Right lobe of liver (tissue), 6 donors: ENCODE measurements around the gene TFCP2L1. TPM values are rescaled to one million over a fixed set of nuclear protein-coding genes. Genes with fewer than 3 reads are reported as not detected.
"Not testable (repeated sequence)": the region's sequence is repeated elsewhere in the genome, so short reads cannot be mapped to it uniquely, and the experiment has no call there.

Source experiments
- ATAC-seq, 4 donors: fragments of 200-7000 bp; cut with Tn5 transposase; one replicate each; pipeline ENCODE4 v1.9.1; 2020; ENCODE audit warnings: mild to moderate bottlenecking in 4 of 4, moderate library complexity in 4 of 4
- DNase-seq, 3 donors: peaks; one replicate each; pipeline ENCODE4 v3.0.0-alpha.2; 2020
- H3K27ac ChIP-seq, 3 donors: fragments of 200-600 bp; one replicate each; pipeline ENCODE4 v1.8.0; 2022
- H3K27me3 ChIP-seq, 2 donors: fragments of 200-600 bp; one replicate each; pipeline ENCODE4 v1.8.0; 2022
- H3K36me3 ChIP-seq, 4 donors: fragments of 200-600 bp; sonication (generic) in 1 of 4; one replicate each; pipeline versions ENCODE4 v1.5.1 to v1.8.0; 2017 to 2022; ENCODE audit warnings: control low read depth in 1 of 4
- H3K4me1 ChIP-seq, 4 donors: fragments of 200-600 bp; sonication (generic) in 1 of 4; one replicate each; pipeline versions ENCODE4 v1.5.1 to v1.8.0; 2017 to 2022; ENCODE audit warnings: control low read depth in 1 of 4
- H3K4me3 ChIP-seq, 3 donors: fragments of 200-600 bp; one replicate each; pipeline ENCODE4 v1.8.0; 2022
- H3K9me3 ChIP-seq, 4 donors: fragments of 200-600 bp; sonication (generic) in 1 of 4; one replicate each; pipeline versions ENCODE4 v1.5.1 to v1.8.0; 2017 to 2022; ENCODE audit warnings: control low read depth in 1 of 4
- POLR2A ChIP-seq: fragments of 450-650 bp; IDR thresholded peaks from one replicate; pipeline ENCODE4 v1.6.1; 2017; ENCODE audit warnings: antibody characterized with exemption, mild to moderate bottlenecking
- WGBS: methylation state at CpG from one replicate; pipeline ENCODE4 v1.1.6; 2018; ENCODE audit warnings: low coverage, low lambda C conversion rate; ENCODE audit not compliant: insufficient coverage; ENCODE audit errors: missing lambda C conversion rate; 5-methylcytosine and 5-hydroxymethylcytosine counted together
- intact Hi-C, 2 donors: fragments of 100-400 bp; cut with DNase I; formaldehyde crosslinking; loops; one replicate each; pipeline versions ENCODE4 v1.11.2 to v1.14.1; 2022
- total RNA-seq, 6 experiments: library from RNA; depleted of rRNA in 2 of 6; stranded (reverse); fragments of >200 nt in 2 of 6; fragmentation: NEBNext Ultra II Directional in 3 of 6; extraction: Animal tissue kit (Norgen Biotek cat#: 25700) in 3 of 6; gene quantifications; one replicate each; pipeline versions ENCODE4 v1.1.0 to v1.2.4, GENCODE V29; 2016 to 2023
- TF ChIP-seq, protein P1 (sequence below), 4 donors: fragments of 200-600 bp in 3 of 4; fragments of 450-650 bp in 1 of 4; IDR thresholded peaks; one replicate each; pipeline versions ENCODE4 v1.5.1 to v1.8.0; 2016 to 2022; ENCODE audit warnings: antibody characterized with exemption in 4 of 4, mild to moderate bottlenecking in 2 of 4
- donor health status: DM: no; HTN: yes; CAD: no.
- donor health status: DM: no; HTN: no; CAD: no.
- donor health status: DM: no; HTN: no; CAD: no.
- donor health status: DM: no; HTN: yes; CAD: no.
- donor health status: DM: no; HTN: yes; CAD: no.

TFCP2L1 gene
- total RNA-seq, 6 experiments from 2014 or later, result 0.26 to 1.7 (median 0.34) TPM

DNA sequence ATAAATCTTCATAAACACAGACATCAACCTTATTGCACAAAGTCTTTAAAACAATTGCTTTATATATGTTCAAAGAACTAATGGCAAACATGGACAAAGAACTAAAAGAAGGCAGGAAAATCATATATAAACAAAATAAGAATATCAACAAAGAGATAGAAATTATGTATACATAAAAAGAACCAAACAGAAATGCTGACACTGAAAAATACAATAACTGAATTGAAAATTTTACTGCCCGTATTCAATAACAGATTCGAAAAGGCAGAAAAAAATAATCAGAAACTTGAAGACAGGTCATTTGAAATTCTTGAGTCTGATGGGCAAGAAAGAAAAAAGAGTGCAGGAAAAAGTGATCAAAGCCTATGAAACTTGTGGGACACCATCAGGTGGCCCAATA, 22.0 kb upstream of the TFCP2L1 start:
- Histone ChIP-seq H3K4me1 (no peaks in the 10 kb centered on the region), H3K9me3 (peaks cover 0 to 5% (median 0%) of the 10 kb centered on the region in 4 donors), H3K27me3 (no peaks in the 10 kb centered on the region), H3K4me3 (no peak overlapping the region), H3K27ac (no peak overlapping the region), H3K36me3 (no peaks in the 10 kb centered on the region)
- ATAC-seq (no peak), DNase-seq (no peak)
- 85% methylated on average over 2 of the region's 2 CpGs for WGBS
- intact Hi-C loops, result no loop called here
- TF ChIP-seq, protein P1, sequence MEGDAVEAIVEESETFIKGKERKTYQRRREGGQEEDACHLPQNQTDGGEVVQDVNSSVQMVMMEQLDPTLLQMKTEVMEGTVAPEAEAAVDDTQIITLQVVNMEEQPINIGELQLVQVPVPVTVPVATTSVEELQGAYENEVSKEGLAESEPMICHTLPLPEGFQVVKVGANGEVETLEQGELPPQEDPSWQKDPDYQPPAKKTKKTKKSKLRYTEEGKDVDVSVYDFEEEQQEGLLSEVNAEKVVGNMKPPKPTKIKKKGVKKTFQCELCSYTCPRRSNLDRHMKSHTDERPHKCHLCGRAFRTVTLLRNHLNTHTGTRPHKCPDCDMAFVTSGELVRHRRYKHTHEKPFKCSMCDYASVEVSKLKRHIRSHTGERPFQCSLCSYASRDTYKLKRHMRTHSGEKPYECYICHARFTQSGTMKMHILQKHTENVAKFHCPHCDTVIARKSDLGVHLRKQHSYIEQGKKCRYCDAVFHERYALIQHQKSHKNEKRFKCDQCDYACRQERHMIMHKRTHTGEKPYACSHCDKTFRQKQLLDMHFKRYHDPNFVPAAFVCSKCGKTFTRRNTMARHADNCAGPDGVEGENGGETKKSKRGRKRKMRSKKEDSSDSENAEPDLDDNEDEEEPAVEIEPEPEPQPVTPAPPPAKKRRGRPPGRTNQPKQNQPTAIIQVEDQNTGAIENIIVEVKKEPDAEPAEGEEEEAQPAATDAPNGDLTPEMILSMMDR (IDR thresholded peaks at IDR 0.05), result no peak
- no peak for TF ChIP-seq POLR2A

- ATAC-seq (no peak), DNase-seq (no peak)
- 42% methylated on average over 2 of the region's 2 CpGs for WGBS
- intact Hi-C loops, result no loop called here
- Histone ChIP-seq H3K27me3 (no peaks in the 10 kb centered on the region), H3K27ac (no peak overlapping the region), H3K36me3 (no peaks in the 10 kb centered on the region), H3K4me1 (no peaks in the 10 kb centered on the region), H3K4me3 (no peak overlapping the region), H3K9me3 (no peaks in the 10 kb centered on the region)
- TF ChIP-seq, protein P1 (IDR thresholded peaks at IDR 0.05), result no peak
- no peak for TF ChIP-seq POLR2A
Observed at GRCh38 chr2:121304941-121305340, 19.9 kb upstream of the TFCP2L1 start.

GRCh38 chr2:121303531-121304263, 18.7 kb upstream of the TFCP2L1 start:
- 20% methylated on average over 1 of the region's 2 CpGs for whole genome bisulfite sequencing
- intact Hi-C loops, result no loop called here

DNA sequence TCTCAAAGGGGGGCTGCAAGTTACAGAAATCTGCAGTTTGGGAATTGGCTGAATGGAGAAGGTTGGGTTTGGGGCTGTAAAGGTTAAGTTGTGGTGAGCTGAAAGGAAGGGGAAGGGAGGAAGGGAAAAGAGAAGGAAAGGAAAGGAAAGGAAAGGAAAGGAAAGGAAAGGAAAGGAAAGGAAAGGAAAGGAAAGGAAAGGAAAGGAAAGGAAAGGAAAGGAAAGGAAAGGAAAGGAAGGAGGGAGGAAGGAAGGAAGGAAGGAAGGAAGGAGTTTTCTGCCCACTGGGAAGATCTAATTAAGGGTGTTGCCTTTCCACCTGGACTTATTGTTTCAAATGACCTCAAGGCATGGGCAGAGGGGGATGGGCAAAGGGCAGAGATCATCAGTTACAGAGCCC, 16.2 kb upstream of the TFCP2L1 start:
- H3K4me3 ChIP-seq, H3K9me3 ChIP-seq, H3K27ac ChIP-seq, H3K27me3 ChIP-seq, H3K36me3 ChIP-seq, ATAC-seq, H3K4me1 ChIP-seq, intact Hi-C loops: not testable (repeated sequence)
- peak in 1 of 3 donors; percentile 6 for DNase-seq

More at GRCh38 chr2:121303531-121304263, 18.7 kb upstream of the TFCP2L1 start:
- no peak overlapping the region for H3K27ac ChIP-seq
- H3K36me3 ChIP-seq, result no peaks in the 10 kb centered on the region
- no peak for TF ChIP-seq POLR2A
- TF ChIP-seq, protein P1 (IDR thresholded peaks at IDR 0.05), result no peak
- no peak overlapping the region for H3K4me3 ChIP-seq
- H3K4me1 ChIP-seq, result no peaks in the 10 kb centered on the region
- ATAC-seq (no peak), DNase-seq (peak in 1 of 3 donors; percentile 23)
- H3K27me3 ChIP-seq, result no peaks in the 10 kb centered on the region
- H3K9me3 ChIP-seq, result no peaks in the 10 kb centered on the region

DNA sequence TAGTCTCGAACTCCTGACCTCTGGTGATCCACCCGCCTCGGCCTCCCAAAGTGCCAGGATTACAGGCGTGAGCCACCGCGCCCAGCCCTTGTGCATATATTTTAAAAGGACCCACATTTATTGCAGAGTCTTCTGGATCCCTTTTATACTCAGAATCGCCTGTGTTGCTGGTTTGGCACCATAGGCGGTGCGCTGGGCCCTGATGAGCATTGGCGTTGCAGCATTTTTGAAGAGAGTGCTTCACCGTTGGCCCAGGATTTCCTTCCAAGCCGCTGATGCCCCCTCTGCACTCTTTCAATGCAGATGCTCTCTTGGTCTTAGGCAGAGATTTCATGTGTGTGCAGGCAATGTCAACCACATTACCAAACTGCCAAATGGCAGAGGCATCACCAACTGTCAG, 13.5 kb upstream of the TFCP2L1 start:
- WGBS, result 83% methylated on average over 10 of the region's 12 CpGs
- no peak for ATAC-seq

DNA sequence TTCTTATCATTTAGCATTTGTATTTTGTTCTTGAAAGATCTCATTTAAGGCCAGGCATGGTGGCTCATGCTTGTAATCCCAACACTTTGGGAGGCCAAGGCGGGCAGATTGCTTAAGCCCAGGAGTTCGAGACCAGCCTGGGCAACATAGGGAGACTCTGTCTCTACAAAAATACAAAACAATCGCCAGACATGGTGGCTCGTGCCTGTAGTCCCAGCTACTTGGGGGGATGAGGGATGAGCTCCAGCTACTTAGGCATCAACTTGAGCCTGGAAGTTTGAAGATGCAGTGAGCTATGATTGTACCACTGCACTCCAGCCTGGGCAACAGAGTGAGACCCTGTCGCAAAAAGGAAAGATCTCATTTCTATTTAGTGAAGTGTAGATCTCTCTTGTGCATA, 12.9 kb upstream of the TFCP2L1 start:
- intact Hi-C loops, H3K27ac ChIP-seq: not testable (repeated sequence)
- WGBS, result 70% methylated on average over 5 of the region's 5 CpGs

More for the DNA sequence above, 13.5 kb upstream of the TFCP2L1 start:
- TF ChIP-seq, protein P1 (IDR thresholded peaks at IDR 0.05), result no peak
- TF ChIP-seq POLR2A, result no peak
- H3K27ac ChIP-seq, result no peak overlapping the region
- no peaks in the 10 kb centered on the region for H3K9me3 ChIP-seq
- H3K4me3 ChIP-seq, result no peak overlapping the region
- no peaks in the 10 kb centered on the region for H3K36me3 ChIP-seq
- intact Hi-C loops, result no loop called here
- H3K27me3 ChIP-seq, result no peaks in the 10 kb centered on the region
- H3K4me1 ChIP-seq, result no peaks in the 10 kb centered on the region
- DNase-seq, result peak in 1 of 3 donors; percentile 21

More for the DNA sequence above, 12.9 kb upstream of the TFCP2L1 start:
- not testable (repeated sequence) for H3K9me3 ChIP-seq, H3K4me3 ChIP-seq, H3K36me3 ChIP-seq, H3K4me1 ChIP-seq, H3K27me3 ChIP-seq, ATAC-seq
- peak in 1 of 3 donors; percentile 1 for DNase-seq
